ENCODE results near the gene PRRG4.
A peak's percentile ranks its signal among the peaks of the same experiment; 100 is the strongest.

PRRG4 gene

DNA sequence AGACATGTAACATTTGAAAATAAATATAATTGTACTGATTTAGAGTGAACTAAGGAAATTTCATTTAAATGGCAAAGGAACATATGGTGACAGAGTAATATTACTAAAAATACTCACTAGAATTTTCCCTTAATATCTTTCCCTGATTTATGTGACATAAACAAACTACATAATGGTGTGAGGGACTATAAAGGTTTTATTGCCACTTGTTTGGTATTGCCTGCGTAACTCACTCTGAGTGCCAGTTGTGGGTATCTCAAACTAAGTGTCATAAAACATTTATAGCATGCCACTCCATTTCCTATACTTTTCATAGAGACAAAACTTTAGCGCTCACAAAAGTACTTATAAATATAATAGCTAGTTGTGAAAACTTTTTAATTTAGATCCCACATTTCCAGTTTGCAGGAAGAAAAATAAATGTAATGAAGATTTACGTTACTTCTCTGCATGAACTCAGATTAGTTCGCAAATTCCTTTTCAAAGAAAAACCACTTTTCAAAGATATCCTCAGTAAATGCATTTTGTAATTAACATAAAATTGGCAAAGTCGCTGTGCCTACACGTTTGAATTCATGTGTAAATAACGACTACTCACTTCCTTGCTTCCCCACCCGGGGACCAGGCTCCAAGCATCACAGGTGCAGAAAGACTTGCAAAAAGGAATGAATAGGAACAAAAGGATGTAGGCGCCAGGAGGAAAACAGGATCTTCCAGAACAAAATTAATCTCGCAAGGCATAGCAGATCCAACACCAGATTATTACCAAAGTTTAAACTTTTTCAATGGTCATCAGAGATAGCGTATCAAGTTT, 61.3 kb downstream of the PRRG4 start:
- peak; percentile 61 for DNase-seq (ENCODE audit: extremely low spot score)
- POLR2A ChIA-PET, result interaction anchor here (2.1 to 2.4 kb wide), 2 partner anchors 60 to 82 kb away, joined by 5 to 8 read pairs; no protein-coding TSS in a partner anchor
- TF ChIP-seq SP1 (IDR thresholded peaks at IDR 0.05), result no peak
- no peak for TF ChIP-seq NFRKB (IDR thresholded peaks at IDR 0.05)
- no peak for TF ChIP-seq L3MBTL2 (conservative IDR thresholded peaks at IDR 0.05)
- TF ChIP-seq ARNT (IDR thresholded peaks at IDR 0.05), result peak; percentile 77
- TF ChIP-seq CTBP1 (IDR thresholded peaks at IDR 0.05; ENCODE audit: borderline replicate concordance), result peak; percentile 97
- peak; percentile 84; the same call in 1 of the 2 replicates for TF ChIP-seq LEF1 (IDR thresholded peaks at IDR 0.05; ENCODE audit: borderline replicate concordance)
- TF ChIP-seq BHLHE40 (IDR thresholded peaks at IDR 0.05; ENCODE audit: borderline replicate concordance), result no peak
- TF ChIP-seq FOXA1 (IDR thresholded peaks at IDR 0.05), result peak; percentile 99
- TF ChIP-seq, protein P1, sequence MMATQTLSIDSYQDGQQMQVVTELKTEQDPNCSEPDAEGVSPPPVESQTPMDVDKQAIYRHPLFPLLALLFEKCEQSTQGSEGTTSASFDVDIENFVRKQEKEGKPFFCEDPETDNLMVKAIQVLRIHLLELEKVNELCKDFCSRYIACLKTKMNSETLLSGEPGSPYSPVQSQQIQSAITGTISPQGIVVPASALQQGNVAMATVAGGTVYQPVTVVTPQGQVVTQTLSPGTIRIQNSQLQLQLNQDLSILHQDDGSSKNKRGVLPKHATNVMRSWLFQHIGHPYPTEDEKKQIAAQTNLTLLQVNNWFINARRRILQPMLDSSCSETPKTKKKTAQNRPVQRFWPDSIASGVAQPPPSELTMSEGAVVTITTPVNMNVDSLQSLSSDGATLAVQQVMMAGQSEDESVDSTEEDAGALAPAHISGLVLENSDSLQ (IDR thresholded peaks at IDR 0.05), result peak; percentile 97
- no peak for TF ChIP-seq HDGF (IDR thresholded peaks at IDR 0.05; ENCODE audit: borderline replicate concordance)
- peak; percentile 66; the same call in 1 of the 2 replicates for TF ChIP-seq FOXM1 (IDR thresholded peaks at IDR 0.05; ENCODE audit: borderline replicate concordance)
- TF ChIP-seq FOXK2 (IDR thresholded peaks at IDR 0.05), result no peak
- TF ChIP-seq ELF4 (IDR thresholded peaks at IDR 0.05), result no peak
- TF ChIP-seq ZNF384 (IDR thresholded peaks at IDR 0.05), result no peak
- 0 out of 2 replicates have a peak, but pooled peaks have one; percentile 33 for TF ChIP-seq TARDBP (IDR thresholded peaks at IDR 0.05)
- TF ChIP-seq SUZ12 (IDR thresholded peaks at IDR 0.05), result no peak
- CTCF ChIA-PET, result interaction anchor here (0.7 kb wide), 1 partner anchor 159 kb away, joined by 3 read pairs; no protein-coding TSS in a partner anchor

DNA sequence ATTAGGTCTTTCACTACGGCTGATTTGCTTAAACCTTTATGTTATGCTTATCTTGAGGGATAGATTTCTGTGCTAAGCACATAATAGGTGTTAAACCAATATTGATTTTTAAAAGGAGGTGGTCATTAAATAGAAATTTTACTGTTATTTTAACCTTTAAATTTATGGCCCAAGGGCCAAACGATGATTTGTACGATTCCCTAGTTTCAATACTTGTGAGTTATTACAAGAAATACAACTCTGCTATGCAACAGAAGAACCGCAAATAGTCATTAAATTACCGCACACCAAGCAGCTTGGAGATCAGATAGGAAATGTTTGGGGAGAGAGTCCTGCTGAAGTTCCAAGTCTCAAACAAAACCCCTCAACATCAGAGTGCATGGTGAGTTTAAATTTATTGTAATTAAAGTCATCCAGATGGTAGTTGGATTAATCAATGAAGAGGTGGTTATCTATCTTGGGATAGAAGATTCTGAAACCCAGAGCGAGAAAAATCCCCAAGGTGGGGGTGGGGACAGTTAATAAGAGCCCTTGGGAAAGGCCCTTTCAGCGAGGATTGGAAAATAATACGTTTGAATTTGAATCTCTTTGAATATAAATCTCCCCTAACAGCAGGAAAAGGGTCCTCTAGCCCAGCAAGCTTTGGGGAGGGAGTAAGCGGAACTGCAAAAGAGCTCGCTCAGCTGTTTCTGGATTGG, 62.1 kb downstream of the PRRG4 start:
- TF ChIP-seq FOXA1 (IDR thresholded peaks at IDR 0.05) (peak; percentile 97), FOXK2 (IDR thresholded peaks at IDR 0.05) (no peak), TARDBP (IDR thresholded peaks at IDR 0.05) (no peak), L3MBTL2 (conservative IDR thresholded peaks at IDR 0.05) (no peak), FOXM1 (IDR thresholded peaks at IDR 0.05; ENCODE audit: borderline replicate concordance) (no peak), LEF1 (IDR thresholded peaks at IDR 0.05; ENCODE audit: borderline replicate concordance) (no peak; the same call in 1 of the 2 replicates), ZNF384 (IDR thresholded peaks at IDR 0.05) (no peak), ARNT (IDR thresholded peaks at IDR 0.05) (peak; percentile 55; the same call in 1 of the 2 replicates), BHLHE40 (IDR thresholded peaks at IDR 0.05; ENCODE audit: borderline replicate concordance) (no peak), ELF4 (IDR thresholded peaks at IDR 0.05) (no peak), NFRKB (IDR thresholded peaks at IDR 0.05) (no peak), SP1 (IDR thresholded peaks at IDR 0.05) (no peak), SUZ12 (IDR thresholded peaks at IDR 0.05) (no peak), CTBP1 (IDR thresholded peaks at IDR 0.05; ENCODE audit: borderline replicate concordance) (peak; percentile 84)
- TF ChIP-seq, protein P1 (IDR thresholded peaks at IDR 0.05), result peak; percentile 88
- ChIA-PET POLR2A (interaction anchor here (0.6 to 2.4 kb wide), 10 partner anchors 11 to 308 kb away, joined by 3 to 8 read pairs (median 4); partner anchors contain the start of gene EIF3M), CTCF (interaction anchor here (0.6 kb wide), 1 partner anchor 480 kb away, joined by 3 read pairs; no protein-coding TSS in a partner anchor)
- DNase-seq (ENCODE audit: extremely low spot score), result no peak

DNA sequence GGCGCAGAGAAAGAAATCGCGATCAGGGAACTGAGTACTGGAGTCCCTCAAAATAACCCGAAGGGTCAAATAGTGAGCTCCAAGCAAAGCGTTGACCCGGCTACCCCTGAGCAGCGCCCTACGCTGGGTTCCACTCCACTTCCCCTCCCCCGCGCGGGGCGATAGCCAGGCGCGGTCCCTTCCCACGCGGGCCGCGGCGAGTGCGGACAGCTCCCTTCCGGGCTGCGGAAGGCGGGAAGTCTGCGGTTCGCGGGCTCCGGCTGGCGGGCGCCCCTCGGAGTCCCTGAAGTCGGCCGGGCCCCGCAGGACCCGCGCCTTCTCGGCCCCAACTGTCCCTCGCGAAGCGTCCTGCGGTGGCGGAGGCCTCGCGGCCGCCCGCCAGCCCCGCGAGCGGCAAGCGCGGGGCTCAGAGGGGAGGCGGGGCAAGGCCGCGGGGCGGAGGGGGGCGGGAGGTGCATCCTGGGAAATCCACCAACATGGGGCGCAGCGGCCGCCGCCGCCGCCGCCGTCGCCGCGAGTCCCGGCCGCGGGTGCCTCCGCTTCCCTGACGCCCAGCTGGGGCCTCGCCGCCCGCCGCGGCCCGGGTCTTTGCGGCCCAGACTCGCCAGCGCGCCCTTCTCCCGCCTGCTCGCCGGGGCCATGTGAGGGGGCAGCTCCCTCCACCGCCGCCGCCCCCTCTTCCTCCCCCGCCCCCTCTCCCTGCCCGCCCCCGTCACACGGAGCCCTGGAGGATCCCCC, 62.8 kb downstream of the PRRG4 start, which contains the start of gene QSER1:
Gene QSER1 (plus strand): TSS at position 457 of the 738 bp plus-strand sequence. CDS start 315 bp downstream, outside the sequence.
- TF ChIP-seq ARNT (IDR thresholded peaks at IDR 0.05), result no peak
- peak; percentile 55; the same call in 1 of the 2 replicates for TF ChIP-seq FOXM1 (IDR thresholded peaks at IDR 0.05; ENCODE audit: borderline replicate concordance)
- TF ChIP-seq LEF1 (IDR thresholded peaks at IDR 0.05; ENCODE audit: borderline replicate concordance), result no peak
- TF ChIP-seq BHLHE40 (IDR thresholded peaks at IDR 0.05; ENCODE audit: borderline replicate concordance), result no peak
- TF ChIP-seq HDGF (IDR thresholded peaks at IDR 0.05; ENCODE audit: borderline replicate concordance), result no peak
- peak; percentile 68 for TF ChIP-seq L3MBTL2 (conservative IDR thresholded peaks at IDR 0.05)
- TF ChIP-seq SUZ12 (IDR thresholded peaks at IDR 0.05), result no peak
- no peak for TF ChIP-seq ZNF384 (IDR thresholded peaks at IDR 0.05)
- TF ChIP-seq CTBP1 (IDR thresholded peaks at IDR 0.05; ENCODE audit: borderline replicate concordance), result no peak
- TF ChIP-seq SP1 (IDR thresholded peaks at IDR 0.05), result no peak
- no peak for TF ChIP-seq ELF4 (IDR thresholded peaks at IDR 0.05)
- no peak for TF ChIP-seq FOXK2 (IDR thresholded peaks at IDR 0.05)
- no peak for TF ChIP-seq NFRKB (IDR thresholded peaks at IDR 0.05)
- TF ChIP-seq, protein P1 (IDR thresholded peaks at IDR 0.05), result no peak
- no peak for TF ChIP-seq TARDBP (IDR thresholded peaks at IDR 0.05)
- CTCF ChIA-PET, result interaction anchor here (0.6 to 1.0 kb wide), 2 partner anchors 83 to 480 kb away, joined by 3 read pairs; no protein-coding TSS in a partner anchor
- peak; percentile 74 for DNase-seq (ENCODE audit: extremely low spot score)
- POLR2A ChIA-PET, result interaction anchor here (0.6 to 2.4 kb wide), 12 partner anchors 10 to 309 kb away, joined by 3 to 8 read pairs (median 4); partner anchors contain the start of gene EIF3M

DNA sequence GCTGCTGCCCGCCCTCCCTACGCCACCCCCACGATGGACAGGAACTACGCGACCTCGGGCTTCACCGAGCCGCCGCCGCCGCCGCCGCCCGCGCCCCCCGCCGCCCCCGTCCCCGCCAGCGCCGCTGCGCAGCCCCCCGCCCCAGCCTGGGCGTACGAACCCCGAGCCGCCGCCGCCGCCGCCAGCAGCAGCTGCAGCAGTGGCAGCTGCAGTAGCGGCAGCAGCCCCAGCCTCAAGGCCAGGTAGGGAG, 63.3 kb downstream of the PRRG4 start:
- no peak for TF ChIP-seq LEF1 (IDR thresholded peaks at IDR 0.05; ENCODE audit: borderline replicate concordance)
- TF ChIP-seq FOXK2 (IDR thresholded peaks at IDR 0.05), result no peak
- TF ChIP-seq FOXM1 (IDR thresholded peaks at IDR 0.05; ENCODE audit: borderline replicate concordance), result no peak
- TF ChIP-seq L3MBTL2 (conservative IDR thresholded peaks at IDR 0.05), result no peak
- no peak for TF ChIP-seq HDGF (IDR thresholded peaks at IDR 0.05; ENCODE audit: borderline replicate concordance)
- TF ChIP-seq, protein P1 (IDR thresholded peaks at IDR 0.05), result no peak
- TF ChIP-seq FOXA1 (IDR thresholded peaks at IDR 0.05), result no peak
- TF ChIP-seq ZNF384 (IDR thresholded peaks at IDR 0.05), result no peak
- TF ChIP-seq CTBP1 (IDR thresholded peaks at IDR 0.05; ENCODE audit: borderline replicate concordance), result no peak
- TF ChIP-seq ARNT (IDR thresholded peaks at IDR 0.05), result no peak
- TF ChIP-seq NFRKB (IDR thresholded peaks at IDR 0.05), result no peak
- no peak for TF ChIP-seq SP1 (IDR thresholded peaks at IDR 0.05)
- TF ChIP-seq SUZ12 (IDR thresholded peaks at IDR 0.05), result no peak
- no peak for DNase-seq (ENCODE audit: extremely low spot score)
- POLR2A ChIA-PET, result interaction anchor here (1.0 to 2.4 kb wide), 6 partner anchors 12 to 310 kb away, joined by 4 to 8 read pairs (median 5); partner anchors contain the start of gene EIF3M
- CTCF ChIA-PET, result interaction anchor here (1.0 kb wide), 1 partner anchor 84 kb away, joined by 3 read pairs; no protein-coding TSS in a partner anchor
